Loucy (cell line): Measurements from ENCODE around the gene CPLANE2.

ENCODE experiments used
- H2AFZ ChIP-seq: fragments of 200-600 bp; sonication (generic); 2 replicates; pipeline ENCODE4 v1.6.0; 2016; ENCODE audit warnings: antibody characterized with exemption, mild to moderate bottlenecking, low read length, moderate library complexity
- H3F3A ChIP-seq: fragments of 200-600 bp; 2 replicates; pipeline ENCODE4 v1.6.0; 2016; ENCODE audit warnings: antibody characterized with exemption, low read depth, mild to moderate bottlenecking
- H3K27me3 ChIP-seq: fragments of 200-600 bp; sonication (generic); 2 replicates; pipeline ENCODE4 v1.6.1; 2014; ENCODE audit warnings: low read length, mild to moderate bottlenecking; ENCODE audit not compliant: insufficient read depth, poor library complexity, severe bottlenecking
- H3K36me3 ChIP-seq: fragments of 200-600 bp; sonication (generic); 2 replicates; pipeline ENCODE4 v1.6.1; 2016; ENCODE audit warnings: low read length; ENCODE audit not compliant: insufficient read depth
- H3K4me1 ChIP-seq: fragments of 200-600 bp; sonication (generic); 2 replicates; pipeline ENCODE4 v1.5.1; 2014; ENCODE audit warnings: low read length, mild to moderate bottlenecking; ENCODE audit not compliant: insufficient read depth, poor library complexity, severe bottlenecking
- H3K4me2 ChIP-seq: fragments of 200-600 bp; sonication (generic); 2 replicates; pipeline ENCODE4 v1.6.0; 2014; ENCODE audit warnings: antibody characterized with exemption, low read length, low read depth, mild to moderate bottlenecking; ENCODE audit not compliant: poor library complexity, severe bottlenecking
- H3K4me3 ChIP-seq: fragments of 200-600 bp; sonication (generic); 2 replicates; pipeline ENCODE4 v1.5.1; 2014; ENCODE audit warnings: low read length, mild to moderate bottlenecking, mixed read lengths; ENCODE audit not compliant: poor library complexity, severe bottlenecking
- H3K79me2 ChIP-seq: fragments of 200-600 bp; sonication (generic); 2 replicates; pipeline ENCODE4 v1.6.1; 2014; ENCODE audit warnings: low read length; ENCODE audit not compliant: insufficient read depth
- H3K9ac ChIP-seq: fragments of 200-600 bp; sonication (generic); 2 replicates; pipeline ENCODE4 v1.6.0; 2014; ENCODE audit warnings: mild to moderate bottlenecking, low read depth, low read length, moderate library complexity; ENCODE audit not compliant: poor library complexity, severe bottlenecking
- H3K9me2 ChIP-seq: fragments of 200-600 bp; sonication (generic); replicated peaks from 2 replicates; pipeline ENCODE4 v1.6.1; 2016; ENCODE audit warnings: low read depth, low read length, mixed read lengths
- H3K9me3 ChIP-seq: fragments of 200-600 bp; sonication (generic); 2 replicates; pipeline ENCODE4 v1.6.1; 2014; ENCODE audit warnings: mild to moderate bottlenecking, antibody characterized with exemption, low read length, low read depth; ENCODE audit not compliant: insufficient read depth
- H4K20me1 ChIP-seq: fragments of 200-600 bp; sonication (generic); 2 replicates; pipeline ENCODE4 v1.6.0; 2014; ENCODE audit warnings: antibody characterized with exemption, low read length, mild to moderate bottlenecking; ENCODE audit not compliant: insufficient read depth, poor library complexity, severe bottlenecking
- EZH2phosphoT487 ChIP-seq: fragments of 200-600 bp; IDR thresholded peaks from 2 replicates; pipeline ENCODE4 v1.6.1; 2018; ENCODE audit warnings: antibody characterized with exemption, mild to moderate bottlenecking, moderate library complexity, borderline replicate concordance
- TF ChIP-seq, protein P1 (sequence below): fragments of 200-600 bp; sonication (generic); conservative IDR thresholded peaks from 2 replicates; pipeline ENCODE4 v1.5.1; 2014; ENCODE audit warnings: mild to moderate bottlenecking, antibody characterized with exemption, low read length

Gene CPLANE2

DNA sequence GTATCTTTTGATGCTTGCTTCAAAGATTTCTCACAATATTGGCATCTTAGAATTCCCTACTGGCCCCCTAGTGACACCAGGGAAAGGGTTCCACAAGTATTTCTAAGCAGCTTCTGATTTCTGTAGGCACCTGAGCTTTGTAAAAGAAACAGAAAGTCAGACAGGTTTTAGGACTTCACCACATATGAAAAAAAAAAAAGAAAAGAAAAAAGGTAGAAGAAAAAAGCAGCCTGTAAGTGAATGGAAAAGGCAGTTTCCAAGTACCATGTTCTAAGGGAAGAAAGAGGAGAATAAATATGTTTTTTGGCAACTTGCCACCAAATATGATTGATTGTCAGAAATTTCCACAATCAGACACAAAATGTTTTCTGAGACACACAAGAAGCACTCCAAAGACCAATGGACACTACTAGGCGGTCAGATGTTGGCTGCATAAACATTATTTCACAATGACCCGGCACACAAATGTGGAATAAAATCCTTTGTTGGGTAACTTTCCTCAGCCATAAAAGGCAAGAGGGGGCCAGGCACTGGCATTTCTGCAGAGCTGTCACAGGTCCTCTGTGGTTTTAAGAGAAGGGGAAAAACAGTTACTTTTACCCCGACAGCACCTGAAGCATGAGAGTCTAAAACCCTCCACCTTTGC is 12.7 kb upstream of the CPLANE2 start:
- no peaks in the 10 kb centered on the region for H3K9me2 ChIP-seq
- peak overlapping the region; percentile 3 for H3K4me3 ChIP-seq
- H3K4me2 ChIP-seq = peak overlapping the region; percentile 51
- H2AFZ ChIP-seq = no peak overlapping the region
- TF ChIP-seq, protein P1, sequence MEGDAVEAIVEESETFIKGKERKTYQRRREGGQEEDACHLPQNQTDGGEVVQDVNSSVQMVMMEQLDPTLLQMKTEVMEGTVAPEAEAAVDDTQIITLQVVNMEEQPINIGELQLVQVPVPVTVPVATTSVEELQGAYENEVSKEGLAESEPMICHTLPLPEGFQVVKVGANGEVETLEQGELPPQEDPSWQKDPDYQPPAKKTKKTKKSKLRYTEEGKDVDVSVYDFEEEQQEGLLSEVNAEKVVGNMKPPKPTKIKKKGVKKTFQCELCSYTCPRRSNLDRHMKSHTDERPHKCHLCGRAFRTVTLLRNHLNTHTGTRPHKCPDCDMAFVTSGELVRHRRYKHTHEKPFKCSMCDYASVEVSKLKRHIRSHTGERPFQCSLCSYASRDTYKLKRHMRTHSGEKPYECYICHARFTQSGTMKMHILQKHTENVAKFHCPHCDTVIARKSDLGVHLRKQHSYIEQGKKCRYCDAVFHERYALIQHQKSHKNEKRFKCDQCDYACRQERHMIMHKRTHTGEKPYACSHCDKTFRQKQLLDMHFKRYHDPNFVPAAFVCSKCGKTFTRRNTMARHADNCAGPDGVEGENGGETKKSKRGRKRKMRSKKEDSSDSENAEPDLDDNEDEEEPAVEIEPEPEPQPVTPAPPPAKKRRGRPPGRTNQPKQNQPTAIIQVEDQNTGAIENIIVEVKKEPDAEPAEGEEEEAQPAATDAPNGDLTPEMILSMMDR = no peak
- no peak for TF ChIP-seq EZH2phosphoT487
- peaks cover 71% of the 10 kb centered on the region; the same call in 1 of the 2 replicates for H3K36me3 ChIP-seq
- H3K79me2 ChIP-seq = no peaks in the 10 kb centered on the region
- H3K27me3 ChIP-seq = no peaks in the 10 kb centered on the region
- peak overlapping the region; percentile 9 for H3K9ac ChIP-seq
- H3F3A ChIP-seq = peaks cover 11% of the 10 kb centered on the region
- H3K4me1 ChIP-seq = peaks cover 26% of the 10 kb centered on the region
- peaks cover 7% of the 10 kb centered on the region for H4K20me1 ChIP-seq
- no peaks in the 10 kb centered on the region for H3K9me3 ChIP-seq

DNA sequence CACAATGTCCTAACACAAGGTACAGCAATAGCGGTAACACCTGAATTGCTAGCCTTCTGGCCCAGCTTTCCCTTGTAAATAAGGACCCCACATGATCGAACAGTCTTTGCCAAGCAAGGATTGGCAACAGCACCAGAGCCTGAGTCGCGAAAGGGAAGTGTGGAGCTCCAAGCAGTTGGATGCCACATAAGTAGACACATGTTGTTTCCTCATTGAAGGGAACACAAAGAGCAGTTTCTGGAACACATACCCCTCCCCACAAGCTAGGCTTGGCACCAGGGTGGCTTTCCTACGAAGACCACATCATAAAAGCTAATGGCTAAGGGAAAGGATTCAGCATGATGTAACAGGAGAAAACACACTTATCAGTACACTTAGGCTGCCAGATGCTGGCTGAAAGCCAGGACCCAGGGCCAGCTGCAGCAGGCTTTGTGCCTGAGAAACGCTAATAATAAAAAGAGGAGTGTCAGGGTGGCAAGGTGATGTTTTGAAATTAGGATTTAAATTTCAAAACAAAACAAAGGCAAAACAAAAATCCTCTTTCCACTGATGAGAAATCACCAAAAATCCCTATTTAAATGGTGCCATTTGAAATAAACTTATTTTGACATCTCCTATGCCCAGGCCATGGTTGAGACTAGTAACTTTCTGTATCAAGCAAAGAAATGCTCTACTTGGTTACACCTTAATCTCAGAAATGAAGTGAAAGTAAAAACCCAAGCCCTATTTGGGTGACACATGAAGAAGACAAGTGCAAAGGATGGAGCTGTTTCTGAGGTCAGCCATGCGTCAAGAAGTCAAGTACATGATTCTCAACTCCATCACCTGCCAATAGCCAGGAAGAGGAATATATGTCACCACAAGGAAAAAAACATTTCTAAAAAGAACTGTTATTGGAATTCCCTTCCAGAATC is 11.9 kb upstream of the CPLANE2 start:
- Histone ChIP-seq H2AFZ (no peak overlapping the region), H3K36me3 (peaks cover 62% of the 10 kb centered on the region; the same call in 1 of the 2 replicates), H3K4me1 (peaks cover 26% of the 10 kb centered on the region), H3F3A (peaks cover 11% of the 10 kb centered on the region), H3K79me2 (no peaks in the 10 kb centered on the region), H3K4me2 (peak overlapping the region; percentile 51), H3K9ac (peak overlapping the region; percentile 15), H3K9me3 (no peaks in the 10 kb centered on the region), H3K4me3 (peak overlapping the region; percentile 13), H4K20me1 (peaks cover 7% of the 10 kb centered on the region), H3K27me3 (no peaks in the 10 kb centered on the region), H3K9me2 (no peaks in the 10 kb centered on the region)
- TF ChIP-seq, protein P1 = no peak
- no peak for TF ChIP-seq EZH2phosphoT487

DNA sequence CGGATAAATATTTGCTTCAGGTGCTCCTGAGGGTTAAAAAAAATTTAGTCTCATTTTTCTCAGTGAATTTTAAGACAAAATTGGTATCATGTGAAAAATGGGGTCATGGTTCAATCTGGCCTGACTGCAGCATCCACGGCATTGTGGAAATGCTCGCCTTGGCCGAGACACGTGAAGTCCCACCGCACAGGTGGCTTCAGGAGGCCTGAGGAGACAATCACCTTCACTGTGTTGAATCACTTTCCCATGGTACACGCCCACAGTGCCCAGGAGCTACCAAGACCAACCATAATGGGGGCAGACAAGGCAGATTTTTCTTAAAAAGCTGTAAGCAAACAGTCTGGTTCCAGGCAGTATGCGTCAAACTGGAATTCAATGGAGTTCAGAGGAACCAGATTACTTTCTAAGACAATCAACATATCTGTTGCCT is 11.0 kb upstream of the CPLANE2 start:
- Histone ChIP-seq H3K79me2 (no peaks in the 10 kb centered on the region), H2AFZ (no peak overlapping the region), H3F3A (peaks cover 11% of the 10 kb centered on the region), H4K20me1 (peaks cover 7% of the 10 kb centered on the region), H3K9me2 (no peaks in the 10 kb centered on the region), H3K27me3 (no peaks in the 10 kb centered on the region), H3K4me3 (peak overlapping the region; percentile 13), H3K4me1 (peaks cover 26% of the 10 kb centered on the region), H3K9me3 (no peaks in the 10 kb centered on the region), H3K36me3 (peaks cover 54% of the 10 kb centered on the region; the same call in 1 of the 2 replicates), H3K4me2 (peak overlapping the region; percentile 51), H3K9ac (peak overlapping the region; percentile 15)
- TF ChIP-seq, protein P1 = no peak
